Spleen (tissue), 11 donors: Measurements from ENCODE around the gene CNIH2. TPM values are rescaled to one million over a fixed set of nuclear protein-coding genes. Genes with fewer than 3 reads are reported as not detected.
"Not testable (repeated sequence)": the region's sequence is repeated elsewhere in the genome, so short reads cannot be mapped to it uniquely, and the experiment has no call there.

ENCODE experiments used
- DNase-seq: peaks from one replicate; pipeline ENCODE4 v3.0.0-alpha.2; 2020
- H3K27ac ChIP-seq, 8 donors: fragments of 200-600 bp; sonication (generic) in 7 of 8; 1 replicate in 4 of 8; 2 replicates in 4 of 8; pipeline versions ENCODE4 v1.5.0 to v1.8.0; 2016 to 2021; ENCODE audit warnings: inconsistent platforms in 4 of 8, mild to moderate bottlenecking in 4 of 8, moderate library complexity in 1 of 8
- H3K27me3 ChIP-seq, 7 donors: fragments of 200-600 bp; sonication (generic) in 6 of 7; replicated peaks in 1 of 7; 1 replicate in 4 of 7; 2 replicates in 3 of 7; pipeline versions ENCODE4 v1.5.0 to v1.8.0; 2016 to 2021; ENCODE audit warnings: inconsistent platforms in 3 of 7, mild to moderate bottlenecking in 1 of 7
- H3K36me3 ChIP-seq, 6 donors: fragments of 200-600 bp; sonication (generic) in 5 of 6; 1 replicate in 4 of 6; 2 replicates in 2 of 6; pipeline versions ENCODE4 v1.5.0 to v1.8.0; 2016 to 2021; ENCODE audit warnings: inconsistent platforms in 2 of 6
- H3K4me1 ChIP-seq, 6 donors: fragments of 200-600 bp; sonication (generic) in 5 of 6; 1 replicate in 3 of 6; 2 replicates in 3 of 6; pipeline versions ENCODE4 v1.5.0 to v1.8.0; 2016 to 2021; ENCODE audit warnings: inconsistent platforms in 3 of 6
- H3K4me3 ChIP-seq, 8 donors: fragments of 200-600 bp; sonication (generic) in 7 of 8; 1 replicate in 4 of 8; 2 replicates in 4 of 8; pipeline versions ENCODE4 v1.5.0 to v1.8.0; 2016 to 2021; ENCODE audit warnings: inconsistent platforms in 4 of 8, mild to moderate bottlenecking in 4 of 8, moderate library complexity in 2 of 8
- H3K9me3 ChIP-seq, 8 donors: fragments of 200-600 bp; sonication (generic) in 7 of 8; 1 replicate in 4 of 8; 2 replicates in 4 of 8; pipeline versions ENCODE4 v1.5.0 to v1.8.0; 2016 to 2021; ENCODE audit warnings: inconsistent platforms in 4 of 8
- POLR2A ChIP-seq, 3 donors: fragments of 450-650 bp; IDR thresholded peaks; one replicate each; pipeline ENCODE4 v1.5.1; 2017; ENCODE audit warnings: antibody characterized with exemption in 3 of 3, mild to moderate bottlenecking in 1 of 3
- POLR2AphosphoS5 ChIP-seq, 3 donors: sonication (generic); formaldehyde crosslinking; IDR thresholded peaks; one replicate each; pipeline ENCODE4 v1.5.1; 2017; ENCODE audit warnings: antibody characterized with exemption in 3 of 3
- WGBS, 5 donors: extraction: QIAGEN DNeasy Blood & Tissue Kit in 3 of 5; methylation state at CpG; one replicate each; pipeline versions ENCODE4 v1.1.5 to v1.1.7; 2013 to 2018; 5-methylcytosine and 5-hydroxymethylcytosine counted together
- intact Hi-C: fragments of 100-400 bp; cut with DNase I; formaldehyde crosslinking; loops from one replicate; pipeline ENCODE4 v1.15.0; 2023; ENCODE audit warnings: low total_unique reads
- polyA plus RNA-seq, 3 donors: library from polyadenylated mRNA; stranded (reverse); fragments of 200-250 nt; gene quantifications; one replicate each; pipeline ENCODE4 v1.2.1, GENCODE V29; 2013
- total RNA-seq, 7 donors: library from RNA; depleted of rRNA in 3 of 7; stranded (reverse); fragments of >200 nt in 3 of 7; fragmentation: NEBNext Ultra II Directional in 4 of 7; extraction: Animal tissue kit (Norgen Biotek cat#: 25700) in 4 of 7; gene quantifications; one replicate each; pipeline versions ENCODE4 v1.1.0 to v1.2.1, GENCODE V29; 2016 to 2021
- TF ChIP-seq, protein P1 (sequence below), 11 experiments: fragments of 200-600 bp in 7 of 11; fragments of 450-650 bp in 4 of 11; sonication (generic) in 4 of 11; IDR thresholded peaks in 8 of 11; conservative IDR thresholded peaks in 3 of 11; 1 replicate in 7 of 11; 2 replicates in 4 of 11; pipeline versions ENCODE4 v1.4.0 to v1.8.0; 2016 to 2021; ENCODE audit warnings: antibody characterized with exemption in 11 of 11, inconsistent platforms in 4 of 11, mild to moderate bottlenecking in 1 of 11
- donor health status: healthy with polysubstance abuse.
- donor health status: DM: no; HTN: no; CAD: no; lungs with moderate emphysema.
- donor health status: DM: no; HTN: no; CAD: no.
- donor health status: Bipolar disorder and iron deficiency.
- donor health status: healthy.
- donor health status: DM: no; HTN: no; CAD: no.
- donor health status: DM: yes; HTN: yes; CAD: no.

Gene CNIH2
- total and polyA plus RNA-seq, 10 donors, result 0.20 to 1.9 (median 0.77) TPM; not detected in 2

DNA sequence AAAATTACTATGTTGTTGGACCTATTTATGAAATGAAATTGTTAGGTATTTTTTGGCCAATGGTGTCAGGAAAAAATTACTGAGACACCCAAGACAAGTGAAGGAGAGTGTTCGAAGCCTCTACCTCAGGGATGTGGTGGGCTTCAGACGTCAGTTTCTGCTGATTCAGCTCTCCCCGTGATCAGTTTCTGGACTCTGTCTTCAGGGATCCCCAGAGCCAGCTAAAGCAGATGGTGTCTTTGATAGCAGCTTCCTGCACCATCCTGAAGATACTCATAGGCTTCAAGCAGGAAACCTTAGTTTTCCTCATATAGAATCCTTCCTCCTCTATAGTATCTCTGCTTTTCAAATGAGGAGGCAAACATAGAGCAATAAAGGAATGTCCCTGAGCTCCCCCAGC lies 31.5 kb downstream of the CNIH2 start:
- WGBS, 5 donors, result 46 to 69% (median 51%) methylated on average over 3 of the region's 3 CpGs
- Histone ChIP-seq H3K4me1 (peaks cover 5 to 33% (median 20%) of the 10 kb centered on the region in 6 donors), H3K4me3 (no peak overlapping the region), H3K36me3 (no peaks in the 10 kb centered on the region), H3K27ac (no peak overlapping the region), H3K9me3 (no peaks in the 10 kb centered on the region), H3K27me3 (no peaks in the 10 kb centered on the region)
- DNase-seq, result no peak
- intact Hi-C loops, result no loop called here
- no peak for TF ChIP-seq POLR2A (IDR thresholded peaks at IDR 0.05)
- TF ChIP-seq, protein P1, sequence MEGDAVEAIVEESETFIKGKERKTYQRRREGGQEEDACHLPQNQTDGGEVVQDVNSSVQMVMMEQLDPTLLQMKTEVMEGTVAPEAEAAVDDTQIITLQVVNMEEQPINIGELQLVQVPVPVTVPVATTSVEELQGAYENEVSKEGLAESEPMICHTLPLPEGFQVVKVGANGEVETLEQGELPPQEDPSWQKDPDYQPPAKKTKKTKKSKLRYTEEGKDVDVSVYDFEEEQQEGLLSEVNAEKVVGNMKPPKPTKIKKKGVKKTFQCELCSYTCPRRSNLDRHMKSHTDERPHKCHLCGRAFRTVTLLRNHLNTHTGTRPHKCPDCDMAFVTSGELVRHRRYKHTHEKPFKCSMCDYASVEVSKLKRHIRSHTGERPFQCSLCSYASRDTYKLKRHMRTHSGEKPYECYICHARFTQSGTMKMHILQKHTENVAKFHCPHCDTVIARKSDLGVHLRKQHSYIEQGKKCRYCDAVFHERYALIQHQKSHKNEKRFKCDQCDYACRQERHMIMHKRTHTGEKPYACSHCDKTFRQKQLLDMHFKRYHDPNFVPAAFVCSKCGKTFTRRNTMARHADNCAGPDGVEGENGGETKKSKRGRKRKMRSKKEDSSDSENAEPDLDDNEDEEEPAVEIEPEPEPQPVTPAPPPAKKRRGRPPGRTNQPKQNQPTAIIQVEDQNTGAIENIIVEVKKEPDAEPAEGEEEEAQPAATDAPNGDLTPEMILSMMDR (IDR thresholded peaks at IDR 0.05 in 8 of 11, conservative IDR thresholded peaks at IDR 0.05 in 3 of 11), result no peak
- no peak for TF ChIP-seq POLR2AphosphoS5 (IDR thresholded peaks at IDR 0.05)

DNA sequence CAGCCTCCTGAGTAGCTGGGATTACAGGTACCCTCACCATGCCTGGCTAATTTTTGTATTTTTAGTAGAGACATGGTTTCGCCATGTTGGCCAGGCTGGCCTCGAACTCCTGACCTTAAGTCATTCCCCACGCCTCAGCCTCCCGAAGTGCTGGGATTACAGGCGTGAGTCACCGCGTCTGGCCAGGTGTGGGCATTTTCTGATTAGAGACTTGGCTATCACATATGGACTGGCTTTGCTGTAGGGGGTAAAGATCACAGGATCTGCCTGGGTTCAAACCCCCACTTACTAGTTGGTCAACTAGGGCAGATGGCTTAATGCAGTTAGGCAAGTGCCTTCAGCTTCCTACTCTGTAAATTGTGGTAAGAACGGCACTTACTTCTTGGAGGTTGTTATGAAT lies 32.3 kb downstream of the CNIH2 start:
- no peak for DNase-seq
- WGBS, 5 donors, result 86 to 88% (median 86%) methylated on average over 8 of the region's 8 CpGs
- no peak overlapping the region for H3K27ac ChIP-seq
- H3K9me3 ChIP-seq, result no peaks in the 10 kb centered on the region
- H3K4me1 ChIP-seq, result peaks cover 5 to 41% (median 22%) of the 10 kb centered on the region in 6 donors
- no peak overlapping the region for H3K4me3 ChIP-seq
- no peaks in the 10 kb centered on the region for H3K36me3 ChIP-seq
- TF ChIP-seq, protein P1 (IDR thresholded peaks at IDR 0.05 in 8 of 11, conservative IDR thresholded peaks at IDR 0.05 in 3 of 11), result no peak
- no peak for TF ChIP-seq POLR2AphosphoS5 (IDR thresholded peaks at IDR 0.05)
- TF ChIP-seq POLR2A (IDR thresholded peaks at IDR 0.05), result no peak
- intact Hi-C loops, result loop anchor here (5.0 kb wide), 1 partner anchor 77 kb away; no protein-coding TSS in a partner anchor
- H3K27me3 ChIP-seq, result no peaks in the 10 kb centered on the region

DNA sequence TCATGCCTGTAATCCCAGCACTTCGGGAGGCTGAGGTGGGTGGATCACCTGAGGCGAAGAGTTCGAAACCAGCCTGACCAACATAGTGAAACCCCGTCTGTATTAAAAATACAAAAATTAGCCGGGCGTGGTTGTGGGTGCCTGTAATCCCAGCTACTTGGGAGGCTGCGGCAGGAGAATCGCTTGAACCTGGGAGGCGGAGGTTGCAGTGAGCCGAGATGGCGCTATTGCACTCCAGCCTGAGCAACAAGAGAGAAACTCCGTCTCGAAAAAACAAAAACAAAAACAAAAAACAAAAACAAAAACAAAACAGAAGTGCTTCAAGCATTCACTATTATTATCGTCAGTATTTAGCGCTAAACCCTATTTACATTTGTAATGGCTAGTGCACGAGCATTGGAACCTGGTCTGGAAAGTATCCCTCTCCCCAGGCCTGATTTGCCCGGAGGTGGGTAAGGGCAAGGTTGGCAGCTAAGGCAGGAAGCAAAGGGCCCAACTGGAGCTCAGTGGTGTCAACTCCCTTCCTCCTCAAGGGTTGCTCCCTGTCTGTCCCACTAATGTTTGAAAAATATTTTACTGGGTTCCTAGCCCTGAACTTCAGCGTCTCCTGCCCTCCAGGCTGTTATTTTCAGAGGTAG lies 32.9 kb downstream of the CNIH2 start:
- DNase-seq, H3K27me3 ChIP-seq, H3K36me3 ChIP-seq, H3K4me3 ChIP-seq, H3K9me3 ChIP-seq: not testable (repeated sequence)
- WGBS, 5 donors, result 83 to 90% (median 87%) methylated on average over 18 of the region's 18 CpGs
- H3K4me1 ChIP-seq, result peaks cover 5 to 47% (median 22%) of the 10 kb centered on the region in 6 donors
- intact Hi-C loops, result loop anchor here (5.0 kb wide), 1 partner anchor 76 kb away; no protein-coding TSS in a partner anchor
- H3K27ac ChIP-seq, result peak overlapping the region in 1 of 8 donors; percentile 91

DNA sequence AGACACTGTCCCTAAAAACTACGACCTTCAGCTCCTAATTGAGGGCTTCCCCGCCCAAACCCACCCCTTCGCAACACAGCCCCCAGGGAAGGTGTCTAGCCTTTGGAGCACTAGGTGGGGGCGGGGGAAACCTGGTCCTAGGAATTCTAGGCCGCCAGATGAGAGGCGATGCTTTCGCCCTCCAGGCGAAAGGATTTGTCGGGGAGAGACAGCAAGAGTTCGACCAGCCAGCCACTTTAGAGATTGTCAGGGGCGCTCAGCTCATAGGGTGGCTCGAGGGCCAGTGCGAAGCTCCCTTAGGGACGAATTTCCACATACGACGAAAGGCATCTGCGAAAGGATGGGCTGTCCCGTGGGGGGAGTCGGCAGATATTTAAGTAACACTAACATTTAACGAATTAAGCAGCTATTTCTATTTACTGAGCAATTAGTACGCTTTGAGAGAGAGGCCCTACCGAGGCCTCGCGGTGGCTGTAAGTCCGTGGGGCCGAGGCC lies 33.5 kb downstream of the CNIH2 start:
- H3K4me3 ChIP-seq, result peak overlapping the region; percentile 38 to 77 (median 55)
- DNase-seq, result no peak
- H3K4me1 ChIP-seq, result peaks cover 5 to 53% (median 25%) of the 10 kb centered on the region in 6 donors
- peak overlapping the region; percentile 83 to 93 (median 90) for H3K27ac ChIP-seq
- H3K9me3 ChIP-seq, result no peaks in the 10 kb centered on the region
- no peak for TF ChIP-seq POLR2A (IDR thresholded peaks at IDR 0.05)
- TF ChIP-seq, protein P1 (IDR thresholded peaks at IDR 0.05 in 8 of 11, conservative IDR thresholded peaks at IDR 0.05 in 3 of 11), result peak in 6 of 11 experiments; percentile 88 to 95 (median 93)
- peaks cover 0 to 12% (median 0%) of the 10 kb centered on the region in 7 donors for H3K27me3 ChIP-seq
- no peaks in the 10 kb centered on the region for H3K36me3 ChIP-seq
- 20 to 33% (median 28%) methylated on average over 17 to 26 of the region's 26 CpGs for WGBS, 5 donors
- intact Hi-C loops, result loop anchor here (5.0 kb wide), 1 partner anchor 76 kb away; no protein-coding TSS in a partner anchor
